GM12874 (cell line): ENCODE results near the gene VAC14.

Experiments
- TF ChIP-seq, protein P1 (sequence below): IDR thresholded peaks from 2 replicates; pipeline ENCODE4 v1.5.1; 2011; ENCODE audit warnings: low read depth, mild to moderate bottlenecking, control low read depth, low read length, moderate library complexity; ENCODE audit not compliant: insufficient read depth

The VAC14 gene

DNA sequence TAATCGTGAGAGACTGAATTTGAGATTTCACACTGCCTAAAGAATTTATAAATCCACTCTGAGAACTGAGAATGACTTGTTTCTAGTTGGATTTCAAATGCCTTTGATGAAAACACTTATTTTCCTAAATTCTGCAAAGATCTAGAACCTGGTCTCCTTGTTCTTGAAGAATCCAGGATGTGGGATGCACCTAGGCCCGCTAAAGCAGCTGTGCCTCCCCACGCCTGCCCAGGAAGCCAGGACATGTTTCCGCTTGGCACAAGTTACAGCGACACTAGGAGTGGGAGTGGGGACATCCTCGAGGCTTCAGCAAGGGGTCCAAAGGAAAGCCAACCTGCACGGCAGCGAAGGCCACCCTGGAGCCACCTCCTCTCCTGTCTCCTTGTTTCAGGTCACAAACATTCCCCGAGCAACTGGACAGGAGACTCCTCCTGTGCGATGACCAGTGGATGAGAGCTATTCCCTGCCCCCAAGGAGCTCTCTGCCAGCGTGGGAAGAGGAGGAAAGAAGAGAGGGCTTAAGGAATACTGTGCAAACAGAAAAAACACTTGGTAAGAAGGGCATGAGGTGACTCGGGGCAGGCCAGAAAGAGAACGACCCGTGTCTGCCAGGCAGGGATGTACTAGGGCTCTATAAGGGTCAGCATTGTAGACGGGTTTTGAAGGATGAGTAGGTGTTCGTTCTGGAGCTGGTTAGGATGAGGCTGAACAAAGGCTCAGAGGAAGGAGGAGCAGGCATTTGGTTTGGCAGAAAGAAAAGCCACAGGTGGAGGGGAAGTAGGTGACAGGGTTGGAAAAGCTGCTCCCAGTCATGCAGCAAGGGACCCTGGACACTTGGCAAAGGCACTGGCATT is 11.1 kb downstream of the VAC14 start:
- TF ChIP-seq, protein P1, sequence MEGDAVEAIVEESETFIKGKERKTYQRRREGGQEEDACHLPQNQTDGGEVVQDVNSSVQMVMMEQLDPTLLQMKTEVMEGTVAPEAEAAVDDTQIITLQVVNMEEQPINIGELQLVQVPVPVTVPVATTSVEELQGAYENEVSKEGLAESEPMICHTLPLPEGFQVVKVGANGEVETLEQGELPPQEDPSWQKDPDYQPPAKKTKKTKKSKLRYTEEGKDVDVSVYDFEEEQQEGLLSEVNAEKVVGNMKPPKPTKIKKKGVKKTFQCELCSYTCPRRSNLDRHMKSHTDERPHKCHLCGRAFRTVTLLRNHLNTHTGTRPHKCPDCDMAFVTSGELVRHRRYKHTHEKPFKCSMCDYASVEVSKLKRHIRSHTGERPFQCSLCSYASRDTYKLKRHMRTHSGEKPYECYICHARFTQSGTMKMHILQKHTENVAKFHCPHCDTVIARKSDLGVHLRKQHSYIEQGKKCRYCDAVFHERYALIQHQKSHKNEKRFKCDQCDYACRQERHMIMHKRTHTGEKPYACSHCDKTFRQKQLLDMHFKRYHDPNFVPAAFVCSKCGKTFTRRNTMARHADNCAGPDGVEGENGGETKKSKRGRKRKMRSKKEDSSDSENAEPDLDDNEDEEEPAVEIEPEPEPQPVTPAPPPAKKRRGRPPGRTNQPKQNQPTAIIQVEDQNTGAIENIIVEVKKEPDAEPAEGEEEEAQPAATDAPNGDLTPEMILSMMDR: no peak

DNA sequence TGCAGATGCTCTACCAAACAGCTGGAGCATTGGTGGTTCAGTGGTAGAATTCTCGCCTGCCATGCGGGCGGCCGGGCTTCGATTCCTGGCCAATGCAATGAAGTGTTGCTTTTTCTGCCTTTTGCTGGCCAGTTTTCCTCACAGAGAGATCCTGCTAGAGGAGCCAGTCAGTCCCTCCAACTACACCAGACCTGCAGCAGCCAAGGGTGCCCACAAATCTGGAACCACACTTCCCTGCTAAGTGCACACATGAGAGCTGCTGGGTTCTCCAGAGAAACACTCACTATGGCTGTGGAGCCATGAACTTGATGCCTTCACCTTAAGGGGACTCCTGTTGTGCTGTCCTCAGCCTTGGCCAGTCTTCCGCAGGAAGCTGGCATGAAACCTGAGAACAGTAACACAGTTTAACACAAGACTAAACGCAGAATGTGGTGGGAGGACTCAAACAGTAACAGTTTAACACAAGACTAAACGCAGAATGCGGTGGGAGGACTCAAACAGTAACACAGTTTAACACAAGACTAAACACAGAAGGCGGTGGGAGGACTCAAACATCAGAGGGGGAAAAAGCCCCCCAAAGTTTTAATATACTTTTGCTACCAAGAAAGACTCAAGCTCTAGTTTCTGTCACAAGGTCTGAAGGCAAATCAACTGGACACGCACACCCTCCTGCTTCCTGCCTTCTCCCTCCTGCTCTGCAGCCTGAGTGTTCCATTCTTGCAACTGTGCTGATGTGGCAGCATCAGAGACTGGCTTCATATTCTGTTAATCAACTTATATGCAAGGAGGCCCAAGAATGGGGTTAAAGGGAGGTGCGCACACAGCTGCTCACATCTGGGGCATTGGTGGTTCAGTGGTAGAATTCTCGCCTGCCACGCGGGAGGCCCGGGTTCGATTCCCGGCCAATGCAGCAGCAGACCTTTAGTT is 12.0 kb downstream of the VAC14 start:
- TF ChIP-seq, protein P1: no peak

DNA sequence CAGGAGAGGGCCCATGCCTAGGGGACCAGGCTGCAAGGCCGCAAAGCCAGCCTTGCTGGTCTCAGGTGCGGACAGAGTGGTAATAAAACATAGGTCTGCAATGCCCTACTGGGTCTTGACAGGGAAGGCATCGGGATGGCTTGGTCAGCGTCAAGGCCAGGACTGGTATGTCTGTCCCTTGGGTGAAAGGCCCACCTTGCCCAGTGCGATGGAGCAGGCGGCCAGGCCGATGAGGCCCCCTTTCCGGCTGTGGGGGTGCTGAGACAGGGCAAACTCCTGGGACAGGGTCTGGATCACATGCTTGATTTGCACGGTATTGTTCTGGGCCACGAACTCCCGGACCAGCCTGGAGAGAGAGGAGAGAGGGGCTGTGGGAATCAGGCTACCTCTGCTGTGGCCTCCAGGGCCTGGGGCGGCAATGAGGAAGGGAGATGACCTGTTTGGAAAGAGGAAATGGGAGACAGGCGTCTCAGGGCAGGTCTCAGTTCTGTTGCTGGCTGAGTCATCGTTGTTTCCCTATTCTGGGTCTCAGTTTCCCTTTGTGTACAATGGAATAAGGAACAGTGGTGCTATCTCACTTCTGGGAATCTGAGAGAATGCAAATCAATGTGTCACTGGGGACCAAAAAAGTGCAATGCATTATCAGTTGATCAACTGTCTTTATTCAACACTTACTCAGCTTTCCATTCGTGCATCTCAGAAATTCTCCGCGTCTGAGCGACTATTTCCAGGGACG is 14.8 kb downstream of the VAC14 start:
- TF ChIP-seq, protein P1: no peak

DNA sequence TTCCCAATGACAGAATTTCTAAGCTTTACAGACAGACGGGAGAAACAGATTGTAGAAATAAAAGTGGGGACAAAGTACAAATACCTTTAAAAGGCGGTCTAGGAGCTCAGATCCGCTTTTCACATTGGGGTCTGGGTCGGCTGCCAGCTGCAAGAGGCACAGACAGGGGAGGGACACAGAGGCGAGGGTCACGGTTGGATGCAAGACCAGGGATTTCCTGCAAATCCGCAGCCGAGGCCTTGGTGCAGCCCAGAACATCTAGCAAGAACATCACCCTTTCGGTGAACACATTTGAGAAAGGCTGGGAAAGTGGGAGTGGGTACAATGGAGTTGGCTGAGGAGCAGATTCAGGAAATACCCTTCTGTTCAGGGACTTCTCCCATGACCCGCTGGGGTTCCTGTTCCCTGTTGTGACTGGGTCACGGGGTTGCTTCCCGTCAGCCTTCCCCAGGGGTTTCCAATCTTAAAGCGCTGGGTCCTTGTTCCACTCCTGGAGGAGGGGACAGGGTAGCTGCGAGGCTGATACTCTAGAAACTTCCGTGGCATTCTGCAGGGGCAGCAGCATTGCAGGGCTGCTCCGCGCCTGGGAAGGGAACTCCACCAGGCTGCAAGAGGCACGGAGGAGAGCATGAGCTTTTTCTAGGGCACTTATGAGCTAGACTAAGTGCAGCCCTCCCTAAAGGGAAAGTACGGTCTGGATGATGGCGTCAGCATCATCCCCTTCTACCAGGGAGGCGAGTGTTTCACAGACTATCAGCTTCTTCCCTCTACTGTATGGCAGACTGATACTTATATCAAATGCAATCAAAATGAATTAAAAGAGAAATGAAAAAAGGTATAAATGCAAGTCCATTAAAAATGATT is 16.0 kb downstream of the VAC14 start:
- TF ChIP-seq, protein P1: no peak

DNA sequence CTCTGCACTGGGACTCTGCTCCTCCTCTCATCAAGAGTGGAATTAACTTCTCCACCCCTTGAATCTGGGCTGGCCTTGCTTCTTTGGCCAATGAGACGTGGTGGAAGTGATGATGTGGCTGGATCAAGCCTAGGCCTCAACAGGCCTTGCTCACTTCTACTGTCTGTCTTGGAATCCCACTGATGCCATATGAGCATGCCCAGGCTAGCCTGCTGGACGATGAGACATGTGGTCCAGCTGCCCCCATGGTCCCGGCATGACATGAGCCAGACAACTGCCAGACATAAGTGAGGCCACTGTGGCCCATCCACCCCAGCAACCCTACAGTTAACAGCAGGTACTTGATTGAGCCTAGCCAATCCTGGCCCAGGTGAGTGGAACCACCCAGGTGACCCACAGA is 18.7 kb downstream of the VAC14 start:
- TF ChIP-seq, protein P1: no peak

DNA sequence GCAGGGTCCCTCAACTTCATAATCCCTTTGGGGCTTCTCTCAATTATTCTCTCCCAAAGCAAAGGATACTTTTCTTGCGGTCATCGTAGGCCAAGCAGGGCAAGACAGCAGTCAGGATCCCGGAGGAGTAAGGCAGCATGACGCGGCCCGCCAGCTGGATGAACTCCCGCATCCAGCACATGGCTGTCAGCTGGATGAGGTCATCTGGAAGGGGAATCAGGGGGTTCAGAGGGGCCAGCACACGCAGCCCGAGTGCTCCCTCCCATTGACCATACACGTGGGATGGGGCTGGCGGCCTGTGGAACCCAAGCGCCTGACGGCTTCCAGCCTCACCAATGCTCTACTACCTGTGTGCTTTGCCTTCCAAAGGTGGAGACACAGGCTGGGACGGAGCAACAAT is 19.2 kb downstream of the VAC14 start:
- TF ChIP-seq, protein P1: no peak
